GM21515 (cell line): ENCODE results near the gene KCNN4.

ENCODE experiments used
- ATAC-seq: cut with Tn5 transposase; IDR thresholded peaks from one replicate; pipeline ENCODE4 v1.9.1; 2021; ENCODE audit not compliant: unreplicated experiment

Gene KCNN4

DNA sequence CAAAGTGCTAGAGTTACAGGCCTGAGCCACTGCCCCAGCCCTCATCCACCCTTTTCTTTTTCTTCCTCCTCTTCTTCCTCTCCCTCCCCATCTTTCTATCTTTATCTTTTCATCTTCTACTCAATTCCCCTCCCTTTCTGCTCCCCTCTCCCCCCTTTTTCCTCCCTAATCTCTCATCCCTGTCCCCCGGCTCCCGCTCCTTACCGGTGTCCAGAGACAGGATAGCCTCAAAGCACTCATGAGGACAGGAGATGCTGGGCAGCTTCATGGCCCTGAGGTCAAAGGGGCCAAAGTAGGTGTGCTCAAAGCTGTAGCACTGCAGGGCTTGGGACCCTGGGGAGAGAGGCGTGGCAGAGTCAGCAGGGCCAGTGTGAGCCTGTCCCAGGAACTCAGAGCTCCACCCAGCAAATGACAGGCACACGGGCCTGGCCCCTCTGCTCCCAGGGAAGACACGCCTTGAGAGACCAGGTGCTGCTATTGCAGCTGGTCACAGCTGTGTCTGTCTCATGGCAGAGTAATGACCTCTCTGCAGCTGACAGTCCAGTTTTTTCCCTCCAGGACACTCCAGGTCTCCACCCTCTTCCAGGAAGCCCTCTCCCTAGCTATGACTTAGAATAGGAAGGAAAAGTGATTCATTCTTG lies 18.8 kb upstream of the KCNN4 start:
- ATAC-seq: no peak

DNA sequence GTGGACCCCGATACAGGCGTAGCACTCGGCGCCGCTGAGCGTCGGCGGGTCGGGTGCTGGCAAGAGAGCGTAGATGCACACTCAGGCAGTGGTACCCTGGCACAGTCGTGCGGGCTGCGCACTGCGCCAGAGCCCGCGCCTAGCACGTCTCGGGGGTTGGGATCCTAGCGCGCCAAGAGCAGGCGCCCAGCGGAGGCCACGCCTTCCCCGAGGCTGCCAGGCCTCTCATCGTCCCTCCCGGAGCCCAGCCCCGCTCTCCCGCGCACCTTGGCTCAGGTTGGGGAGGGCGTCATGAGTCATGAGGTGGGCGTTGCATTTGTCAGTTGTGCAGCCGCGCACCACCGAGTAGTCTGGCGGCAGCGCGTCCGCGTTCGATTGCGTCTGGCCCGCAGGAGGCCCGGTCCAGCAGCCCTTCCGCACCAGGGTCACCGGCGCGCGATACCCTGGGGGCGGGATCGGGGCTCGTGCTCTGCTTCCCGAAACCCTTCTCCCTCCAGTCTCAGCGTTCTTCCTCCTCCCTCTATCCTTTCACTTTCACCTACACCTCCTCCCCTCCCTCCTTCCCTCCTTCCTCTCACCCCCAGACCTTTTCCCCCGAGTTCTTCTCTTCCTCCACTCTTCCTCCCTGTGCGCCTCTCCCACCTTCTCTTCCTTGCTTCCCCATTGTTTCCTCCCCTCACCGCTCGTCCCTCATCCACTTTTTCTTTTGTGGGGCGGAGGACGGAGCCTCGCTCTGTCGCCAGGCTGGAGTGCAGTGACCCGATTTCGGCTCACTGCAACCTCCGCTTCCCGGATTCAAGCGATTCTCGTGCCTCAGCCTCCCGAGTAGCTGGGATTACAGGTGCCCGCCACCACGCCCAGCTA lies 18.0 kb upstream of the KCNN4 start:
- no peak for ATAC-seq

- no peak for ATAC-seq
Measured at GRCh38 chr19:43798026-43798545, 17.3 kb upstream of the KCNN4 start.

DNA sequence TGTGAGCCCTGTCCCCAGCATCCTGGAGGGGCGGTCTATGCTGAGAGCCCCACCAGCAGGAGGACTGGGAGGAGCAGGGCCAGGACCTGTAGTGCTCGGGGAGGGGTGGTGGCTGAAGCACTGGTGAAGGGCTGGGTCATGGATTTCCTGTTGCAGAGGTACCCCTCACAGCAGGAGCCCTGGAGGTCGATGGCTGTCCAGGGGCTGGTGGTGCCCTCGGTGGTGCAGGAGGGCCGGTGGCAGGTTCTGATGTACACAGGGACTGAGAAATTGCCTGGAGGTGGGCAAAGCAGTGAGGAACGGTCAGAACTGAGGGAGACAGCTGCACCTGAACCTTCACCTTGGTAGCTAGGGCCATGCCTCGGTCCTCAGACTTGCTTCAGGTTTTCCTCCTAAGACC lies 16.8 kb upstream of the KCNN4 start:
- ATAC-seq: no peak

- ATAC-seq: no peak
Measured at GRCh38 chr19:43797118-43797517, 16.3 kb upstream of the KCNN4 start.

GRCh38 chr19:43790587-43790986 lies 9.8 kb upstream of the KCNN4 start:
- ATAC-seq: no peak

GRCh38 chr19:43789029-43789428 lies 8.3 kb upstream of the KCNN4 start:
- no peak for ATAC-seq

- ATAC-seq: no peak
Measured at GRCh38 chr19:43786665-43787064, 5.9 kb upstream of the KCNN4 start.

GRCh38 chr19:43784981-43785808 lies 4.4 kb upstream of the KCNN4 start:
- ATAC-seq: no peak

GRCh38 chr19:43784241-43784980 lies 3.6 kb upstream of the KCNN4 start:
- no peak for ATAC-seq

DNA sequence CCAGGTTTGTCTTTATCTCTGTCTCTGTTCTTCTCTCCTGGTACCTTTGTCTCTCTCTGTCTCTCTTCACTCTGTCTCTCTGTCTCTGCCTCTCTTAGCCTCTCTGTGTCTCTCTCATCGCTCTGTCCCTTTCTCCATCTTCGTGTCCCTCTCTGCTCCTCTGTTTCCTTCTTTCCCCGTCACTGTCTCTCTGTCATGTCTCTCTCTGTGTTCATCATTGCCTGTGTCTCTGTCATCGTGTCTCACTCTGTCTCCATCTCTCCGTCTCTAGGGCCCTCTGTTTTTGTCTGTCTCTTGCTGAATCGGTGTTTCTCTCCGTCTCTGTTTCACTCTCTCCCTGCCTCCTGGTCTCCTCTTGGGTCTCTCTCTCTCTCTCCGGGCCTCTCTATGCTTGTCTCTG lies 2.9 kb upstream of the KCNN4 start:
- no peak for ATAC-seq

- ATAC-seq: no peak
Measured at GRCh38 chr19:43782689-43783231, 2.0 kb upstream of the KCNN4 start.

- no peak for ATAC-seq
Measured at GRCh38 chr19:43782311-43782660, 1.5 kb upstream of the KCNN4 start.

GRCh38 chr19:43781630-43782310 lies 997 bp upstream of the KCNN4 start:
- no peak for ATAC-seq

- ATAC-seq: no peak
Measured at GRCh38 chr19:43779820-43780219, 953 bp downstream of the KCNN4 start.

GRCh38 chr19:43779147-43779819 lies 1.5 kb downstream of the KCNN4 start:
- ATAC-seq: no peak

DNA sequence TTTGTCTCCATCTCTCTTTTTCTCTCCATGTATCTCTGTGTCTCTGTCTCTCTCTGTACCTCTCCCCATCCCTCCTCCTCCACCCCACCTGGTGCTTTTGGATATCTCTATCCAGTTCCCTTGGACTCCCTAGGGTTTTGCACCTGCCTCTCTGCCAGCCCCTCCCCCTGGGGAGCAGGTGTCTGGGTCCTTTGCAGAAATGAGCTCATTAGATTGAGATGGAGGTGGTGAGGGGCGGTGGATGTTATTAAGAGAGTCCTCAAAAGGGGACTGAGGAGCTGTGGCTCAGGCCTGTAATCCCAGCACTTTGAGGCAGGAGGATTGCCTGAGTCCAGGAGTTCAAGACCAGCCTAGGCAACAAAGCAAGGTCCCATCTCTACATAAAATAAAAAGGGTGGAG lies 2.1 kb downstream of the KCNN4 start:
- ATAC-seq: no peak

DNA sequence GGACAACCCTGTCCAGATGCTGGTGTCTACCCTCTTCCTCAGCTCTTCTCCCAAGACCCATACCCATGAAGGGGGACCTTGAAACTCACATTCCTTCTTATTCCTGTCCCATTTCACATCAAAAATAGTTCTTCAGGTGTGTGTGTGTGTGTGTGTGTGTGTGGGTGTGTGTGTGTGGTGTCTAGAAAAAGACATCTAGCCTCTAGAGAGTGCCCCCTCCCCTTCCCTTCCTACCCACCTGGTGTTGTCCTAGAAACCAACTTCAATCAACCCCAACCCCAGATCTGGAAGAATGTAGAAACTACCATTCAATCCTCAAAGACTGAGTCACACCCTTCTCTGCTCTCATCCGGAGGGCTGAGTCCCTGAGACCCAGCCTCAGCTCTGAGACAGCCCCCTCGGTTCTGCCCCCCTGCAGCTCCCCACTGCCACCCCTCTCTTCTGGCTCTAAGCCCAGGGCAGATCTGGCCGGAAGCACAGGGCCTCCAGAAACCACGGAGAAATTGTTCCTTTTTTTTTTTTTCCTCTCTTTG lies 3.5 kb downstream of the KCNN4 start:
- no peak for ATAC-seq

DNA sequence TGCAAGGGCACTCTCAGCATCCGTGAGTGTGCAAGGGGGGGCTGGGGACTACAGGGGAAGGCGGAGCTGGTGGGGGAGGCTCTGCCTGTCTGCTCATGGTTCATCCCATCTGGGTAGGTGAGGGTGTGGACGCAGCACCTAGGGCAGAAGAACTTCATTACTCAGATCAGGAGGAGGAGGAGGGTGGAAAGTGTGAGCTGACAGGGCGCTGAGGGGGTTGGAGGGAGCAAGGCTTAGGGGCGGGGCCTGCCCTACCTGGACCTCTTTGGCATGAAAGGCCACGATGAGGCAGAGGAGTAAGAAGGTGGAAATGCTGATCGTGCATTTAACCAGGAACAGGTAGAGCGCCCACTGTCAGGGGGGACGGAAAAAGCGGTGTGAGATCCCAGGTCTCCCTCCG lies 4.5 kb downstream of the KCNN4 start:
- no peak for ATAC-seq
